Liver (tissue), 9 donors: Measurements from ENCODE around the gene NCMAP. TPM values are rescaled to one million over a fixed set of nuclear protein-coding genes. Genes with fewer than 3 reads are reported as not detected.

ENCODE experiments used
- DNase-seq: peaks from one replicate; pipeline ENCODE4 v3.0.0-alpha.2; 2017; ENCODE audit warnings: low spot score
- H3K27ac ChIP-seq, 2 donors: one replicate each; pipeline ENCODE4 v1.7.0; 2013; ENCODE audit warnings: inconsistent platforms in 2 of 2, low read length in 2 of 2, control low read depth in 1 of 2, low read depth in 1 of 2, mild to moderate bottlenecking in 1 of 2
- H3K27me3 ChIP-seq, 4 donors: one replicate each; pipeline versions ENCODE4 v1.6.1 to v1.7.0; 2013; ENCODE audit warnings: low read length in 3 of 4, inconsistent platforms in 1 of 4, mild to moderate bottlenecking in 1 of 4, moderate library complexity in 1 of 4; ENCODE audit not compliant: control insufficient read depth in 4 of 4, insufficient read depth in 4 of 4
- H3K36me3 ChIP-seq, 4 donors: one replicate each; pipeline versions ENCODE4 v1.6.1 to v1.7.0; 2013; ENCODE audit warnings: low read length in 3 of 4, mild to moderate bottlenecking in 3 of 4, low read depth in 1 of 4, moderate library complexity in 1 of 4; ENCODE audit not compliant: control insufficient read depth in 4 of 4, insufficient read depth in 3 of 4
- H3K4me1 ChIP-seq, 4 donors: one replicate each; pipeline versions ENCODE4 v1.6.1 to v1.7.0; 2013; ENCODE audit warnings: low read length in 3 of 4, mild to moderate bottlenecking in 3 of 4, moderate library complexity in 1 of 4; ENCODE audit not compliant: control insufficient read depth in 4 of 4, insufficient read depth in 4 of 4
- H3K4me3 ChIP-seq, 3 donors: one replicate each; pipeline versions ENCODE4 v1.6.1 to v1.7.0; 2013; ENCODE audit warnings: low read length in 3 of 3, control low read depth in 1 of 3, low read depth in 1 of 3, mild to moderate bottlenecking in 1 of 3
- H3K9ac ChIP-seq, 2 donors: one replicate each; pipeline ENCODE4 v1.7.0; 2013; ENCODE audit warnings: low read length in 2 of 2, mild to moderate bottlenecking in 2 of 2, moderate library complexity in 2 of 2, control low read depth in 1 of 2, low read depth in 1 of 2
- H3K9me3 ChIP-seq, 4 donors: one replicate each; pipeline versions ENCODE4 v1.6.1 to v1.7.0; 2013; ENCODE audit warnings: low read length in 3 of 4; ENCODE audit not compliant: control insufficient read depth in 4 of 4
- EGR1 ChIP-seq, 2 donors: IDR thresholded peaks; 2 replicates each; pipeline ENCODE4 v1.6.1; 2016 to 2018; ENCODE audit warnings: antibody characterized with exemption in 2 of 2, low read depth in 2 of 2
- FOXA1 ChIP-seq: IDR thresholded peaks from 2 replicates; pipeline ENCODE4 v1.6.1; 2016; ENCODE audit warnings: antibody characterized with exemption
- FOXA2 ChIP-seq: IDR thresholded peaks from 2 replicates; pipeline ENCODE4 v1.6.1; 2016; ENCODE audit warnings: antibody characterized with exemption
- GABPA ChIP-seq, 2 donors: IDR thresholded peaks in 1 of 2; conservative IDR thresholded peaks in 1 of 2; 2 replicates each; pipeline ENCODE4 v1.6.1; 2016; ENCODE audit warnings: antibody characterized with exemption in 2 of 2, mild to moderate bottlenecking in 1 of 2, moderate library complexity in 1 of 2
- HNF4A ChIP-seq, 2 donors: conservative IDR thresholded peaks; 2 replicates each; pipeline ENCODE4 v1.6.1; 2016; ENCODE audit warnings: antibody characterized with exemption in 2 of 2, mild to moderate bottlenecking in 2 of 2
- HNF4G ChIP-seq: IDR thresholded peaks from 2 replicates; pipeline ENCODE4 v1.6.1; 2016; ENCODE audit warnings: antibody characterized with exemption
- JUND ChIP-seq, 2 donors: IDR thresholded peaks; 2 replicates each; pipeline ENCODE4 v1.6.1; 2016; ENCODE audit warnings: antibody characterized with exemption in 2 of 2
- NR2F2 ChIP-seq: IDR thresholded peaks from 2 replicates; pipeline ENCODE4 v1.6.1; 2016; ENCODE audit warnings: antibody characterized with exemption
- RAD21 ChIP-seq, 2 donors: IDR thresholded peaks; 2 replicates each; pipeline ENCODE4 v1.6.1; 2016; ENCODE audit warnings: antibody characterized with exemption in 2 of 2, mild to moderate bottlenecking in 2 of 2
- RXRA ChIP-seq, 2 donors: IDR thresholded peaks; 2 replicates each; pipeline ENCODE4 v1.6.1; 2017 to 2018; ENCODE audit warnings: antibody characterized with exemption in 2 of 2, mild to moderate bottlenecking in 1 of 2
- SP1 ChIP-seq: IDR thresholded peaks from 2 replicates; pipeline ENCODE4 v1.6.1; 2018; ENCODE audit warnings: antibody characterized with exemption, mild to moderate bottlenecking
- TAF1 ChIP-seq: conservative IDR thresholded peaks from 2 replicates; pipeline ENCODE4 v1.6.1; 2016; ENCODE audit warnings: antibody characterized with exemption, mild to moderate bottlenecking
- YY1 ChIP-seq: IDR thresholded peaks from 2 replicates; pipeline ENCODE4 v1.6.1; 2016; ENCODE audit warnings: antibody characterized with exemption, mild to moderate bottlenecking
- WGBS: extraction: QIAGEN DNeasy Blood & Tissue Kit; methylation state at CpG from one replicate; pipeline ENCODE4 v1.1.7; 2013; 5-methylcytosine and 5-hydroxymethylcytosine counted together
- polyA plus RNA-seq, 2 donors: library from polyadenylated mRNA; stranded (reverse) in 1 of 2; unstranded in 1 of 2; fragments of 200-250 nt in 1 of 2; fragments of >200 nt in 1 of 2; fragmentation: Nextera tagmentation in 1 of 2; extraction: Ambion mirVana in 1 of 2; gene quantifications; one replicate each; pipeline versions ENCODE4 v1.2.1 to v1.2.3, GENCODE V29; 2013 to 2015
- total RNA-seq, 2 donors: library from RNA; depleted of rRNA; stranded (reverse); fragments of >200 nt; gene quantifications; one replicate each; pipeline ENCODE4 v1.2.3, GENCODE V29; 2014
- TF ChIP-seq, protein P1 (sequence below): IDR thresholded peaks from 2 replicates; pipeline ENCODE4 v1.6.1; 2016; ENCODE audit warnings: antibody characterized with exemption
- TF ChIP-seq, protein P2 (sequence below): IDR thresholded peaks from 2 replicates; pipeline ENCODE4 v1.6.1; 2016; ENCODE audit warnings: antibody characterized with exemption
- TF ChIP-seq, protein P3 (sequence below): IDR thresholded peaks from 2 replicates; pipeline ENCODE4 v1.6.1; 2016; ENCODE audit warnings: antibody characterized with exemption, mild to moderate bottlenecking
- TF ChIP-seq, protein P4 (sequence below): IDR thresholded peaks from 2 replicates; pipeline ENCODE4 v1.6.1; 2016; ENCODE audit warnings: antibody characterized with exemption
- TF ChIP-seq, protein P5 (sequence below): fragments of 150-350 bp; IDR thresholded peaks from 2 replicates; pipeline ENCODE4 v1.5.1; 2017; ENCODE audit warnings: improper control_type of control experiment, low read depth, low read length; ENCODE audit not compliant: missing input control
- donor health status: healthy.
- donor health status: healthy.
- donor health status: healthy.
- donor health status: healthy.
- donor health status: healthy.

NCMAP gene
- total and polyA plus RNA-seq, 4 donors: 0.31 to 4.8 (median 0.61) TPM

DNA sequence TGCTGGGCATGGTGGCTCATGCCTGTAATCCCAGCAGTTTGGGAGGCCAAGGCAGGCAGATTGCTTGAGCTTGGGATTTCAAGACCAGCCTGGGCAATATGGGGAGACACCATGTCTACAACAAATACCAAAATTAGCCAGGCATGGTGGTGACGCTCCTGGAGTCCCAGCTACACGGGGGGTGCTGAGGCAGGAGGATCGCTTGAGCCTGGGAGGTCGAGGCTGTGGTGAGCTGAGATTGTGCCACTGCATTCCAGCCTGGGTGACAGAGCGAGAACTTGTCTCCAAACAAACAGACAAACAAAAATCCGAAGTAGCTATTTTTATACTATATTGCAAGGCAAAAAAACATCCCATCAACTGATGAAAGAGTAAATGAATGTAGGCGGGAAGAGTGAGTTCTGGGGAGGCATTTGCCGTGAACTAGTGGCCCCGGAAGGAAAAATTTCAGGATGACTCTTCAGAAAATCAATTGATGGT lies 40.6 kb downstream of the NCMAP start:
- TF ChIP-seq, protein P1, sequence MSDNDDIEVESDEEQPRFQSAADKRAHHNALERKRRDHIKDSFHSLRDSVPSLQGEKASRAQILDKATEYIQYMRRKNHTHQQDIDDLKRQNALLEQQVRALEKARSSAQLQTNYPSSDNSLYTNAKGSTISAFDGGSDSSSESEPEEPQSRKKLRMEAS: no peak
- TF ChIP-seq, protein P2, sequence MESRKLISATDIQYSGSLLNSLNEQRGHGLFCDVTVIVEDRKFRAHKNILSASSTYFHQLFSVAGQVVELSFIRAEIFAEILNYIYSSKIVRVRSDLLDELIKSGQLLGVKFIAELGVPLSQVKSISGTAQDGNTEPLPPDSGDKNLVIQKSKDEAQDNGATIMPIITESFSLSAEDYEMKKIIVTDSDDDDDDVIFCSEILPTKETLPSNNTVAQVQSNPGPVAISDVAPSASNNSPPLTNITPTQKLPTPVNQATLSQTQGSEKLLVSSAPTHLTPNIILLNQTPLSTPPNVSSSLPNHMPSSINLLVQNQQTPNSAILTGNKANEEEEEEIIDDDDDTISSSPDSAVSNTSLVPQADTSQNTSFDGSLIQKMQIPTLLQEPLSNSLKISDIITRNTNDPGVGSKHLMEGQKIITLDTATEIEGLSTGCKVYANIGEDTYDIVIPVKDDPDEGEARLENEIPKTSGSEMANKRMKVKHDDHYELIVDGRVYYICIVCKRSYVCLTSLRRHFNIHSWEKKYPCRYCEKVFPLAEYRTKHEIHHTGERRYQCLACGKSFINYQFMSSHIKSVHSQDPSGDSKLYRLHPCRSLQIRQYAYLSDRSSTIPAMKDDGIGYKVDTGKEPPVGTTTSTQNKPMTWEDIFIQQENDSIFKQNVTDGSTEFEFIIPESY: no peak
- TF ChIP-seq RAD21 (IDR thresholded peaks at IDR 0.05) (no peak), NR2F2 (no peak), HNF4A (conservative IDR thresholded peaks at IDR 0.05) (no peak), EGR1 (IDR thresholded peaks at IDR 0.05; ENCODE audit: low read depth in 2 of 2) (no peak), FOXA2 (no peak), HNF4G (no peak), YY1 (no peak), GABPA (IDR thresholded peaks at IDR 0.05 in 1 of 2, conservative IDR thresholded peaks at IDR 0.05 in 1 of 2) (no peak), JUND (IDR thresholded peaks at IDR 0.05) (no peak), SP1 (no peak), FOXA1 (no peak)
- TF ChIP-seq, protein P3, sequence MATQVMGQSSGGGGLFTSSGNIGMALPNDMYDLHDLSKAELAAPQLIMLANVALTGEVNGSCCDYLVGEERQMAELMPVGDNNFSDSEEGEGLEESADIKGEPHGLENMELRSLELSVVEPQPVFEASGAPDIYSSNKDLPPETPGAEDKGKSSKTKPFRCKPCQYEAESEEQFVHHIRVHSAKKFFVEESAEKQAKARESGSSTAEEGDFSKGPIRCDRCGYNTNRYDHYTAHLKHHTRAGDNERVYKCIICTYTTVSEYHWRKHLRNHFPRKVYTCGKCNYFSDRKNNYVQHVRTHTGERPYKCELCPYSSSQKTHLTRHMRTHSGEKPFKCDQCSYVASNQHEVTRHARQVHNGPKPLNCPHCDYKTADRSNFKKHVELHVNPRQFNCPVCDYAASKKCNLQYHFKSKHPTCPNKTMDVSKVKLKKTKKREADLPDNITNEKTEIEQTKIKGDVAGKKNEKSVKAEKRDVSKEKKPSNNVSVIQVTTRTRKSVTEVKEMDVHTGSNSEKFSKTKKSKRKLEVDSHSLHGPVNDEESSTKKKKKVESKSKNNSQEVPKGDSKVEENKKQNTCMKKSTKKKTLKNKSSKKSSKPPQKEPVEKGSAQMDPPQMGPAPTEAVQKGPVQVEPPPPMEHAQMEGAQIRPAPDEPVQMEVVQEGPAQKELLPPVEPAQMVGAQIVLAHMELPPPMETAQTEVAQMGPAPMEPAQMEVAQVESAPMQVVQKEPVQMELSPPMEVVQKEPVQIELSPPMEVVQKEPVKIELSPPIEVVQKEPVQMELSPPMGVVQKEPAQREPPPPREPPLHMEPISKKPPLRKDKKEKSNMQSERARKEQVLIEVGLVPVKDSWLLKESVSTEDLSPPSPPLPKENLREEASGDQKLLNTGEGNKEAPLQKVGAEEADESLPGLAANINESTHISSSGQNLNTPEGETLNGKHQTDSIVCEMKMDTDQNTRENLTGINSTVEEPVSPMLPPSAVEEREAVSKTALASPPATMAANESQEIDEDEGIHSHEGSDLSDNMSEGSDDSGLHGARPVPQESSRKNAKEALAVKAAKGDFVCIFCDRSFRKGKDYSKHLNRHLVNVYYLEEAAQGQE: no peak
- TF ChIP-seq, protein P4, sequence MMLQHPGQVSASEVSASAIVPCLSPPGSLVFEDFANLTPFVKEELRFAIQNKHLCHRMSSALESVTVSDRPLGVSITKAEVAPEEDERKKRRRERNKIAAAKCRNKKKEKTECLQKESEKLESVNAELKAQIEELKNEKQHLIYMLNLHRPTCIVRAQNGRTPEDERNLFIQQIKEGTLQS: no peak
- TF ChIP-seq, protein P5, sequence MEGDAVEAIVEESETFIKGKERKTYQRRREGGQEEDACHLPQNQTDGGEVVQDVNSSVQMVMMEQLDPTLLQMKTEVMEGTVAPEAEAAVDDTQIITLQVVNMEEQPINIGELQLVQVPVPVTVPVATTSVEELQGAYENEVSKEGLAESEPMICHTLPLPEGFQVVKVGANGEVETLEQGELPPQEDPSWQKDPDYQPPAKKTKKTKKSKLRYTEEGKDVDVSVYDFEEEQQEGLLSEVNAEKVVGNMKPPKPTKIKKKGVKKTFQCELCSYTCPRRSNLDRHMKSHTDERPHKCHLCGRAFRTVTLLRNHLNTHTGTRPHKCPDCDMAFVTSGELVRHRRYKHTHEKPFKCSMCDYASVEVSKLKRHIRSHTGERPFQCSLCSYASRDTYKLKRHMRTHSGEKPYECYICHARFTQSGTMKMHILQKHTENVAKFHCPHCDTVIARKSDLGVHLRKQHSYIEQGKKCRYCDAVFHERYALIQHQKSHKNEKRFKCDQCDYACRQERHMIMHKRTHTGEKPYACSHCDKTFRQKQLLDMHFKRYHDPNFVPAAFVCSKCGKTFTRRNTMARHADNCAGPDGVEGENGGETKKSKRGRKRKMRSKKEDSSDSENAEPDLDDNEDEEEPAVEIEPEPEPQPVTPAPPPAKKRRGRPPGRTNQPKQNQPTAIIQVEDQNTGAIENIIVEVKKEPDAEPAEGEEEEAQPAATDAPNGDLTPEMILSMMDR: no peak
- Histone ChIP-seq H3K9ac (no peak overlapping the region), H3K9me3 (no peaks in the 10 kb centered on the region), H3K4me3 (no peak overlapping the region), H3K27me3 (no peaks in the 10 kb centered on the region), H3K4me1 (no peaks in the 10 kb centered on the region), H3K36me3 (no peaks in the 10 kb centered on the region), H3K27ac (no peak overlapping the region)
- whole genome bisulfite sequencing: 89% methylated on average over 9 of the region's 9 CpGs
- DNase-seq: no peak

DNA sequence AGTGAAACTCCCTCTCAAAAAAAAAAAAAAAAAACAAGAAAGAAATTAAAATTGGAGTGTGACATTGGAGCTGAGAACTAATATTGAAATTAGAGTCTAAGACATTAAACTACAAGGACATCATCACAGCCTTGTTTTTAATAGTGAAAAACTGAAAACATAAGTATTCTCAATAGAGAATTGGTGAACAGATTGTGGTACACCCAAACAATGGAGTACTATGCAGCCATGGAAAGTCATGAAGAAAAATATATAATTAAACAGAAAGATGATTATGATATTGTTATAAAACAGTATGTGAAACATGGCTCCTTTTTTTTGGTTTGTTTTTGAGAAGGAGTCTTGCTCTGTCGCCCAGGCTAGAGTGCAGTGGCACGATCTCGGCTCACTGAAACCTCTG lies 43.4 kb downstream of the NCMAP start:
- Histone ChIP-seq H3K4me1 (no peaks in the 10 kb centered on the region), H3K9ac (no peak overlapping the region), H3K4me3 (no peak overlapping the region), H3K36me3 (no peaks in the 10 kb centered on the region), H3K9me3 (no peaks in the 10 kb centered on the region), H3K27ac (no peak overlapping the region), H3K27me3 (no peaks in the 10 kb centered on the region)
- DNase-seq: no peak
- WGBS: 94% methylated on average over 3 of the region's 3 CpGs
- TF ChIP-seq RAD21 (IDR thresholded peaks at IDR 0.05): no peak
- TF ChIP-seq SP1: no peak
- no peak for TF ChIP-seq RXRA (IDR thresholded peaks at IDR 0.05)
- TF ChIP-seq FOXA1: no peak
- no peak for TF ChIP-seq HNF4A (conservative IDR thresholded peaks at IDR 0.05)
- TF ChIP-seq, protein P4: no peak
- no peak for TF ChIP-seq FOXA2
- TF ChIP-seq YY1: no peak
- TF ChIP-seq, protein P2: no peak
- TF ChIP-seq NR2F2: no peak
- TF ChIP-seq GABPA (IDR thresholded peaks at IDR 0.05 in 1 of 2, conservative IDR thresholded peaks at IDR 0.05 in 1 of 2): no peak
- TF ChIP-seq TAF1: no peak
- no peak for TF ChIP-seq HNF4G
- no peak for TF ChIP-seq EGR1 (IDR thresholded peaks at IDR 0.05; ENCODE audit: low read depth in 2 of 2)
- TF ChIP-seq, protein P5: no peak
